Measurements from ENCODE around the gene PGS1.

- TF ChIP-seq CTCF (IDR thresholded peaks at IDR 0.05) (no peak), POLR2AphosphoS5 (IDR thresholded peaks at IDR 0.05) (no peak), POLR2A (IDR thresholded peaks at IDR 0.05) (no peak), EP300 (IDR thresholded peaks at IDR 0.05) (no peak)
Observed at GRCh38 chr17:78458091-78458490, 79.6 kb downstream of the PGS1 start.
